ENCODE results near the gene MYO3B.

The MYO3B gene

GRCh38 chr2:170306293-170306873, 128.4 kb downstream of the MYO3B start:
- DNase-seq (ENCODE audit: low read depth in 2 of 2): no peak

GRCh38 chr2:170307052-170307451, 129.1 kb downstream of the MYO3B start:
- no peak for DNase-seq (ENCODE audit: low read depth in 2 of 2)

- no peak for DNase-seq (ENCODE audit: low read depth in 2 of 2)
Observed at GRCh38 chr2:170307555-170308351, 129.8 kb downstream of the MYO3B start.

- DNase-seq (ENCODE audit: low read depth in 2 of 2): no peak
Observed at GRCh38 chr2:170310876-170311502, 133.0 kb downstream of the MYO3B start.

DNA sequence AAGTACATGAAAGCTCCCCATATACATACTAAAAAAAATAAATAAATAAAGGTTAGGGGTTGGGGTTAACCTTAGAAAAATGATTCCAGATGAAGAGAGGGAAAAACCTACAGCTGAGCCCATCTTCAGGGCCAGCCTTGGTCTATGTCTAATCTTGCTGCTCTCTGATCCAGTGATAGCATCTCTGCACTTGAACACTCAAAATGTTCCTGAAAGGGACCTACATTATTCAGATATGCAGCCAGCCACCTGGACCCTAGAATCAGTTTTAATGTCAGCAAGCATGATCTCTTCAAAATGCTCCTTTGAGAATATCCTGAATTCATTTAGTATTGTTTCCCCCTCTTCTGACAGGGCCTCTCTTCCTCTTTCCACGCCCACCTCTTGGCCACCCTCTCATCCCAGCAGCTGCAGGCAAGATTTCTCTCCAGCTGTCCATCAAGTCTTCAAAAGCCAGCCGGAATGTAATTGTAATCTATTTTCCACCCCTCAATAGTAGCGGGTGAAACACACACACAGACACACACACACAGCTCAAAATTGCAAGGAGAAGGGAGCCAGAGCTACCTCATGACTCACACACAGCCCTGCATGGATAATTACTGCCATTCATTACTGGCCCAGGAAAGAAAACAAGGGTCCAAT, 135.5 kb downstream of the MYO3B start:
- DNase-seq (ENCODE audit: low read depth in 2 of 2): no peak

DNA sequence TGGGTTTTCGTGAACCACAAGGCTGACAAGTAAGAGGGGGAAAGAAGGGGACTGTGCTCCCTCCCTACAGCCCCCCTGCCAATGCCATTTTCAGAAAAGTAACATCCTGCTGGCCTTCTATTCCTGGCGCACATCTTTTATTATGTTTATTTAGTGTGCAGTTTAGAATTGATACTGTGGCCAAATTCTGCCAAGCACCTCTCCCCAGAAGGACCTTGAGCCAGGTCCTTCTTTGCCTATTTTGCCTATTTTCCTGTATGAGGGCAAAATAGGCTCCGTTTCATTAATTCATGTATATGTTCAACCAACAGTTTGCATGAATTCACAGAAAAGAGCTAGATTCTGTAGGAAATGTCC, 136.0 kb downstream of the MYO3B start:
- no peak for DNase-seq (ENCODE audit: low read depth in 2 of 2)

GRCh38 chr2:170314744-170315447, 136.9 kb downstream of the MYO3B start:
- no peak for DNase-seq (ENCODE audit: low read depth in 2 of 2)

GRCh38 chr2:170320948-170321347, 143.0 kb downstream of the MYO3B start:
- DNase-seq (ENCODE audit: low read depth in 2 of 2): no peak

DNA sequence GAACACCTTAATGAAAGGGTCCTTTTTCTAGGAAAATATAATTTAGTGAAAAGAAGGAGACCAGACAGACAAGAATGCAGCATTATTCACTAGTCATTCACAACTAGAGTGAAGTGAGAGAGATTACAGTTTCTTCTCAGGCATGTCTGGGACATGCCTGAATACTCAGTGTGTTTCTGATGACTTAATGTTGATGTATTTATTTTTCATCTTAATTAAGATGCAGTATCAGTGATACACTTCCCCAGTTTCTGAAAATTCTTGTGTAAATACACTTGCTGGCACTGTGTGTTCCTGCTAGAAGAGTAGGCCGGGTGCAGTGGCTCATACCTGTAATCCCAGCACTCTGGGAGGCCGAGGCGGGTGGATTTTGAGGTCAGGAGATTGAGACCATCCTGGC, 143.6 kb downstream of the MYO3B start:
- no peak for DNase-seq (ENCODE audit: low read depth in 2 of 2)

GRCh38 chr2:170322140-170322766, 144.3 kb downstream of the MYO3B start:
- no peak for DNase-seq (ENCODE audit: low read depth in 2 of 2)

DNA sequence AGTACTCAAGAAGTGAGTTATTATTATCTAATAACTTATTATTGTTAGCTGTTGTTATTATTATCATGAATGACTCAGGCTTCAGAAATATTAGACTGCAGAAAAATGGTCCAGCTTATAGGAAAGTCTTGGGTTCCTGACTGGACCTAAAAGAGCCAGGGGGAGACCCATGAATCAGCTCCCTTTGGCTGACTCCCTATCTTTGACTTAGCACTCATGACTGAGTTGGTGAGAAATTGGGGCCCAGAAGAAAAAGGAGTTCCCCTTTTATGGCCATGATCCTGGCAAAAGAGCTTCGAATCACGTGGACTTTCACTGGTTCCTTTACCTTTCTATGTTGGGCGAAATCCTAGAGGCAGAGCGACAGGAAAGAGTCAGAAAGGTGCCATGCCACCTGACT, 145.8 kb downstream of the MYO3B start:
- DNase-seq (ENCODE audit: low read depth in 2 of 2): no peak

DNA sequence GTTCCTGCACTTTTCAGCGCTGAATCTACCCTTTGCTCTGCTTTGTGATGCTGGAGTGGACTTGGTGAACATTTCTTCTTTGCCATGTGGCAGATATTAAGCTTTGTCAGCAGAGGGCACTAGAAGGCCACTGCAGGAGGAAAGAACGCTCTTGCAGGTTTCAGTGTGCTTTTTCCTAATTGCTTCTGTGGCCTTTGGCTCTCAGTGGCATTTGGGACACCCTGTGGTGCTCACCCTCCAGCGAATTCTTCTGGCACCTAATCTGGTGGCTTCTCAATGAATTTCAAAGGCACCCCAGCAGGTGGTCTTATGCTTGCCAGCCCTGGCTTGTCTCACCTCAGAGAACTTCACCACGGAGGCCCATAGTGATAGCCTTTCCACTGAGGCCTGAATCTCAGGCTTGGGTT, 146.7 kb downstream of the MYO3B start:
- peak; percentile 9 to 17 for DNase-seq (ENCODE audit: low read depth in 2 of 2)

GRCh38 chr2:170330881-170331280, 152.9 kb downstream of the MYO3B start:
- no peak for DNase-seq (ENCODE audit: low read depth in 2 of 2)

DNA sequence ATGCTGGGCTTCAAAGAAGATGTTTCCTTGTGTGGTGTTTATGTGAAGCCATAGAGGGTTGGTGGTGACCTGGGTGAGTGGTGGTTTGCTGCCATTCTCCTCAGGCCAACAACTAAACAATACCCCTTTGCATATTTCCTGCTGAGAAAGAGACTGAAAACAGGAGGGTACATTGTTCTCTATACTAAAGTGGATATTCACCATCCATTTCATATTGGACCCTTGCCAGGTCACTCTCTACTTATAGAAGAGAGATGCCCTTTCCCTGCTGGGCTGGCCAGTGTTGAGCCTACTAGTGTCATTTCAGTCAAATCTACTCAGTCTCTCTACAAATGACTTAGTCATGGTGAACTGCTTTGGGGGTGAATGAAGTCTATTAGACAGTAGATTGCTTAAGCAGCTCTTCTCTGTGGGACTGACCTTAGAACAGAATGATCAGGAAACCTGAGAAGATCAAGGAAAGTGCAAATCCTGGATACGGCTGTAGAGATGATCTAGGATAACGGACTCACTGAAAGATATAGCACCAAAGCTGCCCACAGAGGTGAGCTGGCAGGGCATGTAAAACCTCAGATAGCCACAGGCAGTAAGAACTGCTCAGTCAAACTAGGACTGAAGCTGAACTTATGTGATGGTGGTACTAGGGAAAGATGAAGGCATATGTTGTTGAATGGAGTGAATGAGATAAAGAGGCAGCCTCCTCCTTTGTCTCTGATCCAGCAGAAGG, 154.9 kb downstream of the MYO3B start:
- no peak for DNase-seq (ENCODE audit: low read depth in 2 of 2)

DNA sequence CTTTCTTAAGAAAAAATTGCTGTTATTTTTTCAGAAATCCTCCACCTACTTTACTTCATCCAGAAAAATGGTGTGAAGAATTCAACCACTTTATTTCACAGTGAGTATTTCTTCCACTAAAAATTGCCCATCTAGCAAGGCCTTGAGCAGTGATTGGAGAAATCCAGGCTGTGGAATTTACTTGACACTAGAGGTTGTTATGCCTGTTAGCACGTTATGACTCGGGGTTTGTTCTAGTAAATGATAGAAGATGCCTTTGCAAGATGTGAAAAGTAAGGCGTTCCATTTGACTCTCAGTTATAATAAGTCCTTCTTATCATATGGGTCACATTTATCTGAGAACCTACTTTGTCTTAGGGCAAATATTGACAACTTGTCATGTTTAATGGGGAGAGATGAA, 157.4 kb downstream of the MYO3B start:
- no peak for DNase-seq (ENCODE audit: low read depth in 2 of 2)

GRCh38 chr2:170336408-170336807, 158.5 kb downstream of the MYO3B start:
- DNase-seq (ENCODE audit: low read depth in 2 of 2): no peak

DNA sequence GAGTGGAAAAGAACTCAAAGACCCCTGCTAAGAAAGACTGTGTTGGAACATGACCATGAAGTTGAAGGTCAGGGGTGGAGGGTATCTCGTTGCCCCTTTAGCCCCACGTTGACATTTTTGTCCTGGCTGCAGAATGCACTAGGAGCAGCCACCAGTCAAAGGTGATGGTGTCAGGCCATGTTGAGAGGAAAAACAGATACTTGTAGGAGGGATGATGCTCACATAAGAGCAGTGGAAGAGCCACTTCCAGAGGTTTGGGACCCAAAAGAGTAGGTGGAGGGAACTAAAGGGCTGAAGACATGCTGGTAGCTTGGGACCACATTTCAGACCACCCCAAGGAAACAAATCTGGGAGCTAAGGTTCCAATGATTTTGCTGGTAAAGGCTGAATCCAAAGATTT, 159.0 kb downstream of the MYO3B start:
- DNase-seq (ENCODE audit: low read depth in 2 of 2): no peak

DNA sequence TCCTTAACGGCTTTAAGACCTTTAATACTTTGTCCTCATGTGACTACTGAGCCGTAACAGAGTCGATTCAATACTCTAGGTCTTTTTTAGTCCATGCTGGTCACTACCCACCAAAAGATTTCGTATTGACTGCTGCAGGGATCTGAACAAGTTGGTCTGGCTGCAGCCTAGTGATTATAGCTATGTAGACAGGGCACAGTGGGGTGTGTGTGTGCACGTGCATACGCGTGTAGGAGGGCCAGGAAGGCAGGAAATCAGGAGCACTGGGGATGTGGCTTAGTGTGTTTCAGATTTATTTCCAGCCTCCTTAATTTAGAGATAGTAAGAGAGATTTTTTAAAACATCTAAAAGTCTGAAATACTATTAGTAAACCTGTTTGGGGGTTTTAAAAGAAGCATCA, 161.4 kb downstream of the MYO3B start:
- no peak for DNase-seq (ENCODE audit: low read depth in 2 of 2)

- DNase-seq (ENCODE audit: low read depth in 2 of 2): no peak
Observed at GRCh38 chr2:170339750-170340692, 162.1 kb downstream of the MYO3B start.

DNA sequence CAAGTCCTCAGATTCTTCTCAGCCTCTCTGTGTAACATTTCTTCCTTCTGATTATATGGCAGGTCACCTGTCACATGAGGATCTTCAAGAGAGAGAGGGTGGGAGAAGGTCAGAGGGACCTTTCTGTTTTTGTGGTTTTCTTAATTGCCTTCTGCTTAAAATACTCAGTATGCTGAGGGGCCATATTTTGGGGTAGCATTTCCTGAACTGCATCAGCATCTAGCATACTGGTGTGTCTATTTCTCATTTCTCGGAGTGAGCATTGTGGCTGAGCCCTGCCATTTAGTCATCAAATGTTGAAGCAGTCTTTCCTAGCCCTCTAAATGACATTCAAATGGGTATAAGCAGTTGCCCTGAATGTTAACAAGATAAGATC, 162.7 kb downstream of the MYO3B start:
- no peak for DNase-seq (ENCODE audit: low read depth in 2 of 2)
